Measurements from ENCODE around the gene SHC4.
"Not testable (repeated sequence)": the region's sequence is repeated elsewhere in the genome, so short reads cannot be mapped to it uniquely, and the experiment has no call there.

The SHC4 gene

GRCh38 chr15:48981941-48982340 lies 18.2 kb upstream of the SHC4 start:
- H3K4me3 ChIP-seq (ENCODE audit: low read length): no peak overlapping the region
- peaks cover 2% of the 10 kb centered on the region for H3K4me1 ChIP-seq (ENCODE audit: insufficient read depth, low read length)
- H3K27me3 ChIP-seq (ENCODE audit: insufficient read depth, low read length): no peaks in the 10 kb centered on the region
- H2AFZ ChIP-seq (ENCODE audit: low read depth, low read length): no peak overlapping the region
- H3K36me3 ChIP-seq (ENCODE audit: insufficient read depth, low read length): no peaks in the 10 kb centered on the region
- H3K9me3 ChIP-seq (ENCODE audit: low read length): no peaks in the 10 kb centered on the region

GRCh38 chr15:48978638-48979037 lies 14.9 kb upstream of the SHC4 start:
- peaks cover 20% of the 10 kb centered on the region for H3K4me1 ChIP-seq (ENCODE audit: insufficient read depth, low read length)
- no peaks in the 10 kb centered on the region for H3K27me3 ChIP-seq (ENCODE audit: insufficient read depth, low read length)
- no peaks in the 10 kb centered on the region for H3K9me3 ChIP-seq (ENCODE audit: low read length)
- no peaks in the 10 kb centered on the region for H3K36me3 ChIP-seq (ENCODE audit: insufficient read depth, low read length)
- H2AFZ ChIP-seq (ENCODE audit: low read depth, low read length): no peak overlapping the region
- H3K4me3 ChIP-seq (ENCODE audit: low read length): no peak overlapping the region

GRCh38 chr15:48976444-48977088 lies 12.8 kb upstream of the SHC4 start:
- H3K36me3 ChIP-seq (ENCODE audit: insufficient read depth, low read length): no peaks in the 10 kb centered on the region
- no peaks in the 10 kb centered on the region for H3K9me3 ChIP-seq (ENCODE audit: low read length)
- H3K27me3 ChIP-seq (ENCODE audit: insufficient read depth, low read length): no peaks in the 10 kb centered on the region
- peak overlapping the region; percentile 45 for H2AFZ ChIP-seq (ENCODE audit: low read depth, low read length)
- peaks cover 20% of the 10 kb centered on the region for H3K4me1 ChIP-seq (ENCODE audit: insufficient read depth, low read length)
- peak overlapping the region; percentile 71 for H3K4me3 ChIP-seq (ENCODE audit: low read length)

- Histone ChIP-seq H3K36me3 (ENCODE audit: insufficient read depth, low read length) (no peaks in the 10 kb centered on the region), H3K27me3 (ENCODE audit: insufficient read depth, low read length) (no peaks in the 10 kb centered on the region), H3K9me3 (ENCODE audit: low read length) (no peaks in the 10 kb centered on the region), H3K4me3 (ENCODE audit: low read length) (peak overlapping the region; percentile 71), H3K4me1 (ENCODE audit: insufficient read depth, low read length) (peaks cover 20% of the 10 kb centered on the region), H2AFZ (ENCODE audit: low read depth, low read length) (peak overlapping the region; percentile 45)
These were observed 12.0 kb upstream of the SHC4 start for GRCh38 chr15:48975472-48976419.

- H3K27me3 ChIP-seq (ENCODE audit: insufficient read depth, low read length): no peaks in the 10 kb centered on the region
- peaks cover 20% of the 10 kb centered on the region for H3K4me1 ChIP-seq (ENCODE audit: insufficient read depth, low read length)
- H3K9me3 ChIP-seq (ENCODE audit: low read length): no peaks in the 10 kb centered on the region
- H2AFZ ChIP-seq (ENCODE audit: low read depth, low read length): peak overlapping the region; percentile 45
- no peaks in the 10 kb centered on the region for H3K36me3 ChIP-seq (ENCODE audit: insufficient read depth, low read length)
- peak overlapping the region; percentile 71 for H3K4me3 ChIP-seq (ENCODE audit: low read length)
These were observed 11.2 kb upstream of the SHC4 start for GRCh38 chr15:48974882-48975281.

GRCh38 chr15:48972750-48973503 lies 9.2 kb upstream of the SHC4 start:
- H3K27me3 ChIP-seq (ENCODE audit: insufficient read depth, low read length): no peaks in the 10 kb centered on the region
- H3K4me1 ChIP-seq (ENCODE audit: insufficient read depth, low read length): peaks cover 20% of the 10 kb centered on the region
- H3K36me3 ChIP-seq (ENCODE audit: insufficient read depth, low read length): no peaks in the 10 kb centered on the region
- H3K4me3 ChIP-seq (ENCODE audit: low read length): no peak overlapping the region
- H3K9me3 ChIP-seq (ENCODE audit: low read length): no peaks in the 10 kb centered on the region
- H2AFZ ChIP-seq (ENCODE audit: low read depth, low read length): no peak overlapping the region

- not testable (repeated sequence) for H3K4me3 ChIP-seq (ENCODE audit: low read length); H3K36me3 ChIP-seq (ENCODE audit: insufficient read depth, low read length); H3K9me3 ChIP-seq (ENCODE audit: low read length); H3K27me3 ChIP-seq (ENCODE audit: insufficient read depth, low read length); H2AFZ ChIP-seq (ENCODE audit: low read depth, low read length)
- peaks cover 13% of the 10 kb centered on the region for H3K4me1 ChIP-seq (ENCODE audit: insufficient read depth, low read length)
These were observed 7.2 kb upstream of the SHC4 start for GRCh38 chr15:48970926-48971325.

- no peaks in the 10 kb centered on the region for H3K36me3 ChIP-seq (ENCODE audit: insufficient read depth, low read length)
These were observed 4.3 kb upstream of the SHC4 start for GRCh38 chr15:48968066-48968465.

GRCh38 chr15:48967336-48967735 lies 3.6 kb upstream of the SHC4 start:
- no peak overlapping the region for H2AFZ ChIP-seq (ENCODE audit: low read depth, low read length)

More at GRCh38 chr15:48968066-48968465, 4.3 kb upstream of the SHC4 start:
- H3K27me3 ChIP-seq (ENCODE audit: insufficient read depth, low read length): no peaks in the 10 kb centered on the region
- H3K4me3 ChIP-seq (ENCODE audit: low read length): no peak overlapping the region
- H2AFZ ChIP-seq (ENCODE audit: low read depth, low read length): no peak overlapping the region
- peaks cover 7% of the 10 kb centered on the region for H3K4me1 ChIP-seq (ENCODE audit: insufficient read depth, low read length)
- H3K9me3 ChIP-seq (ENCODE audit: low read length): no peaks in the 10 kb centered on the region

GRCh38 chr15:48966595-48967301 lies 3.0 kb upstream of the SHC4 start:
- H3K4me1 ChIP-seq (ENCODE audit: insufficient read depth, low read length): peaks cover 7% of the 10 kb centered on the region
- H3K9me3 ChIP-seq (ENCODE audit: low read length): no peaks in the 10 kb centered on the region
- H3K27me3 ChIP-seq (ENCODE audit: insufficient read depth, low read length): peaks cover 11% of the 10 kb centered on the region
- no peak overlapping the region for H3K4me3 ChIP-seq (ENCODE audit: low read length)
- H3K36me3 ChIP-seq (ENCODE audit: insufficient read depth, low read length): no peaks in the 10 kb centered on the region
- no peak overlapping the region for H2AFZ ChIP-seq (ENCODE audit: low read depth, low read length)

More at GRCh38 chr15:48967336-48967735, 3.6 kb upstream of the SHC4 start:
- Histone ChIP-seq H3K27me3 (ENCODE audit: insufficient read depth, low read length) (peaks cover 5% of the 10 kb centered on the region), H3K4me3 (ENCODE audit: low read length) (no peak overlapping the region), H3K36me3 (ENCODE audit: insufficient read depth, low read length) (no peaks in the 10 kb centered on the region), H3K9me3 (ENCODE audit: low read length) (no peaks in the 10 kb centered on the region), H3K4me1 (ENCODE audit: insufficient read depth, low read length) (peaks cover 7% of the 10 kb centered on the region)

GRCh38 chr15:48965972-48966371 lies 2.3 kb upstream of the SHC4 start:
- Histone ChIP-seq H3K9me3 (ENCODE audit: low read length) (no peaks in the 10 kb centered on the region), H3K36me3 (ENCODE audit: insufficient read depth, low read length) (no peaks in the 10 kb centered on the region), H3K4me3 (ENCODE audit: low read length) (no peak overlapping the region), H2AFZ (ENCODE audit: low read depth, low read length) (no peak overlapping the region), H3K27me3 (ENCODE audit: insufficient read depth, low read length) (peaks cover 18% of the 10 kb centered on the region), H3K4me1 (ENCODE audit: insufficient read depth, low read length) (peaks cover 7% of the 10 kb centered on the region)

GRCh38 chr15:48964898-48965297 lies 1.2 kb upstream of the SHC4 start:
- Histone ChIP-seq H3K36me3 (ENCODE audit: insufficient read depth, low read length) (no peaks in the 10 kb centered on the region), H2AFZ (ENCODE audit: low read depth, low read length) (no peak overlapping the region), H3K9me3 (ENCODE audit: low read length) (no peaks in the 10 kb centered on the region), H3K4me1 (ENCODE audit: insufficient read depth, low read length) (peaks cover 7% of the 10 kb centered on the region), H3K4me3 (ENCODE audit: low read length) (no peak overlapping the region), H3K27me3 (ENCODE audit: insufficient read depth, low read length) (peaks cover 25% of the 10 kb centered on the region)
